NCI-H1436 treated with DMSO at 0.1 percent for 48 hours (cell line): ENCODE results near the gene PARK7.
"Not testable (repeated sequence)": the region's sequence is repeated elsewhere in the genome, so short reads cannot be mapped to it uniquely, and the experiment has no call there.

ENCODE experiments used
- DNase-seq: peaks from one replicate; lab custom pipeline; 2025; lab: John Stamatoyannopoulos, UW

PARK7 gene

DNA sequence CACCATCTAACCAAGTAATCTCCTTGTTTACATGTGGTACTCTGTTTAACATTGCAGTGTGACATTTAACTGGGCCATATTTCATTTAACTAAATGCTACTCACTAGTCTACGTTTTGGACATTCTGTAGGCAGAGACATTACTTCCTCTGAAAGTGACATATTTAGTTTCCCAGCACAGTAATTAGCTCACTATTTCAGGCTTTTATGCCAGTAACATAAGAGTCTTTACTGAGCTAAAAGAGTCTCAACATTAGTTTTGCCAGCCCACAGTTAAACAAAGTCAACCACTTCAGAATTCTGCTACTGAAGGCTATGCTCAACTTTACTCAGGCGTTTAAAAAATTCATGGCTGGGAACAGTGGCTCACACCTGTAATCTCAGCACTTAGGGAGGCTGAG, 18.3 kb upstream of the PARK7 start:
- no peak for DNase-seq

DNA sequence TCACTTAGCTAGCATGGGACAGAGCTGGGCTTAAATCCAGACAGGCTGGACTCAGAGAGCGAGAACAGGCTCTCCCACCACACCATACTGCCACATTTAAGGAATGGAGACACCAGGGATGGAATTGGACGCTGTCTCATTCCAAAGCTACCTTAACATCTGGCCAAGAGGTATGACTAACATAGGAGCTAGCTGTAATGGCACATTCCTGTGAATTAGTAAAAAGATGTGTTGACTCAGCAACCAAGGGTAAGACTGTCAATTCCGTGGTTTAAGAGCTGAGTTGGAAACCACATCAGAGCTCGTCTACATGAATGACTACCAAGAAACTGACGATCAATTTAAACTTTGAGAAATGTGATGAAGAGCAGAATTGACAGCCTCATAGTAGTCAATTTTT, 12.6 kb upstream of the PARK7 start:
- no peak for DNase-seq

DNA sequence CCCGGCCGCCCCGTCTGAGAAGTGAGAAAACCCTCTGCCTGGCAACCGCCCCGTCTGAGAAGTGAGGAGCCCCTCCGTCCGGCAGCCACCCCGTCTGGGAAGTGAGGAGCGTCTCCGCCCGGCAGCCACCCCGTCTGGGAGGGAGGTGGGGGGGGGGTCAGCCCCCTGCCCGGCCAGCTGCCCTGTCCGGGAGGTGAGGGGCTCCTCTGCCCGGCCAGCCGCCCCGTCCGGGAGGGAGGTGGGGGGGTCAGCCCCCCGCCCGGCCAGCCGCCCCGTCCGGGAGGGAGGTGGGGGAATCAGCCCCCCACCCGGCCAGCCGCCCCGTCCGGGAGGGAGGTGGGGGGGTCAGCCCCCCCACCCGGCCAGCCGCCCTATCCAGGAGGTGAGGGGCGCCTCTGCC, 8.7 kb upstream of the PARK7 start:
- not testable (repeated sequence) for DNase-seq

DNA sequence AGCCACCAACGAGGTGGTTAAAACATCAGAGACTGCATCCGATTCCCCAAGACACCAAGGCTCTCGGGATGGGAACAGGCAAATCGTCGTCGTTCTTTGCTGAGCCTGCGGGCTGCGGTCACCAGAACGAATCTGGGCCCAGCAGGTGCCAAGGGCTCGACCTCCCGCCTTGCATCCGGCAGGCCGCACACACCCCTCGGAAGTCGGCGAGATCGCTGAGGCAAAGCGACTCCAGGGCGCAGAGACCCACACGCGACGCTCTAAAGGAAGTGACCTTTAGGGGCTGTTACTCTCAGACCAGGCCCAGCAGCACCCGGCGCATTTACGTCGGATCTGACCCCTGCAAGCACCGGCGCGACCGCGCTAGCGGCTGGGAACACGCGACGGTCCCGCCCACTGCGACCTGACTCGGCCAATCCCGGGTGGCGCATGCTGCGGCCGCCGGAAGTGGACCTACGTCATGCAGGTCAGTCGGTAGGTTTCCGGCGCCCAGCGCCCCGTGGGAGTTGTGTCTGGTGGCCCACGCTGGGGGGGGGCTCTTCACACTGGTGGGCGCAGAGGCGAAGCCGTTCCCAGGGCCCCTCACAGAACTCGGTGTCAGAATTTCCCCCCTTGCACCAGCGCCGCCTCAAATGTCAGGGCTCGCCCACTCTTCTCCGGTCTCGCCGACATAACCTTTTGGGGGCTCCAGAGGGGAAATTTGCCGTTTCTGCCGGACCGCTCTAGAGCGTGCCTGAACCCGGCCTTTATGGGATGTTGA, 7.5 kb upstream of the PARK7 start:
- DNase-seq = peak; percentile 22

DNA sequence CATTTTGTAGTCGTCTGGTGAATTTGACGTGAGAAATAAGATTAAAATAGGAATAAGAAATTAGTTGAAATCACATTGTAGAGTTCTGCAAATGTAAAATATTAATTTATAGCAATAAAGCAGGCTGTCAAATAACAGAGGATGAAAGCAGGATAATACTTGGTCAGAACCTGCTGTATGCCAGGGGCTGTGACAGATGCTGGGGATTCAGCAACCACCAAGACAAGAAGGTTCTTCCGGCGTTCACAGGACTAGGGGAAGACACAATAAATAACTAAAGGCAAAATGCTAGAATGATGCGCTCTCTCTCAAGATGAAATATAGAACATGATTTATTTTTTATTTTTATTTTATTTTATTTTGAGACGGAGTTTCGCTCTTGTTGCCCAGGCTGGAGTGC, 6.8 kb upstream of the PARK7 start:
- no peak for DNase-seq

GRCh38 chr1:7956218-7957032, 5.1 kb upstream of the PARK7 start:
- DNase-seq = no peak

DNA sequence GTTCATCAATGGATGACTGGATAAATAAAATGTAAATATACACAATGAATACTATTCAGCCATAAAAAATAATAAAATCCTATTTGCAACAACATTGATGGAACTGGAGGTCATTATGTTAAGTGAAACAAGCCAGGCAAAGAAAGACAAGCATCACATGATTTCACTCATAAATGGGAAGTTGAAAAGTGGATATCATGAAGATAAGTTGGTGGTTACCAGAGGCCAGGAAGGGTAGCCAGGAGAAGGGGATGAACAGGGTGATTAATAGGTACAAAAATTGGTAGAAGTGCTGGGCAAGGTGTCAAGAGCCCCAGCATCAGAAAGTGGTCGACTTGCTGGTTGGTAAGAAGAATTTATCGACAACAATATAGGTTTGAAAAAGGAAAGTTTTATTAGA, 1.3 kb upstream of the PARK7 start:
- DNase-seq = no peak

- DNase-seq = no peak
These were observed 670 bp upstream of the PARK7 start for GRCh38 chr1:7960867-7961215.

GRCh38 chr1:7962014-7962335, 464 bp downstream of the PARK7 start:
- no peak for DNase-seq

- no peak for DNase-seq
These were observed 1.3 kb downstream of the PARK7 start for GRCh38 chr1:7962636-7963377.

DNA sequence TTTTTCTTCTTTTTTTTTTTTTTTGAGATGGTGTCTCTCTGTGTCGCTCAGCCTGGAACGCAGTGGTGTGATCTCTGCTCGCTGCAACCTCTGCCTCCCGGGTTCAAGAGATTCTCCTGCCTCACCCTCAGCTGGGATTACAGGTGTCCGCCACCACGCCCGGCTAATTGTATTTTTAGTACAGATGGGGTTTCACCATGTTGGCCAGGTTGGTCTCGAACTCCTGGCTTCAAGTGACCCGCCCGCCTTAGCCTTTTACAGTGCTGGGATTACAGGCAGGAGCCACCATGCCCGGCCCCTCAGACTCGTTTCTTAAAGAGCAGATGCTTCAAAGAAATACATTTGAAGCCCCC, 1.8 kb downstream of the PARK7 start:
- DNase-seq = not testable (repeated sequence)

DNA sequence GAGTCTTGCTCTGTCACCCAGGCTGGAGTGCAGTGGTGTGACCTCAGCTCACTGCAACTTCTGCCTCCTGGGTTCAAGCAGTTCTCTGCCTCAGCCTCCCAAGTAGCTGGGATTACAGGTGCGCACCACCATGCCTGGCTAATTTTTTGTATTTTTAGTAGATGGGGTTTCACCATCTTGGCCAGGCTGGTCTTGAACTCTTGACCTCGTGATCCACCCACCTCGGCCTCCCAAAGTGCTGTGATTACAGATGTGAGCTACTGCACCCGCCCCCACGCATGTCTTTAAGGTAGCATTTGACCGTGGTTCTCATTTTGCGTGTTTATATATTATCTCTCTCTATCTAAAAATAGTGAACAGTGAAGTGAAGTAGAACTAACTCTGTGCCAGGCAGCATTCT, 2.3 kb downstream of the PARK7 start:
- not testable (repeated sequence) for DNase-seq

DNA sequence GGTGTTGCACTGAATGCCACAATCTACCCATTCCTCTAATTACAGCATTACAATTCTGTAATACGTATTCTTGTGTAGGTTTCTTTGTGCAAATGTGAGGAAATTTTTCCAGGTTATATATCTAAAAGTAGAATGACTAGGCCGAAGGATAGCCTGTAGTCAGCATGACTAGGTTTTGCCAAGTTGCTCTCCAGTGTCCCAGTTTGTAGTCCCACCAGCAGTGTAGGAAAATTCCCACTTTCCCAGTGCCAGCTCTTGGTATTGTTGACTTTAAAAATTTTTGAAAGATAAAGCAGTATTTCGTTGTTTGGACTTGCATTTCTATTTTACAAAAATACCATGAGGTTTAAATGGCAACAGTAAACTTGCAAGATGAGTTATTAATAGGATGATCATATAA, 3.0 kb downstream of the PARK7 start:
- no peak for DNase-seq

- DNase-seq = no peak
These were observed 5.7 kb downstream of the PARK7 start for GRCh38 chr1:7967196-7967595.

GRCh38 chr1:7967651-7968050, 6.1 kb downstream of the PARK7 start:
- DNase-seq = no peak

GRCh38 chr1:7970246-7970645, 8.7 kb downstream of the PARK7 start:
- no peak for DNase-seq

DNA sequence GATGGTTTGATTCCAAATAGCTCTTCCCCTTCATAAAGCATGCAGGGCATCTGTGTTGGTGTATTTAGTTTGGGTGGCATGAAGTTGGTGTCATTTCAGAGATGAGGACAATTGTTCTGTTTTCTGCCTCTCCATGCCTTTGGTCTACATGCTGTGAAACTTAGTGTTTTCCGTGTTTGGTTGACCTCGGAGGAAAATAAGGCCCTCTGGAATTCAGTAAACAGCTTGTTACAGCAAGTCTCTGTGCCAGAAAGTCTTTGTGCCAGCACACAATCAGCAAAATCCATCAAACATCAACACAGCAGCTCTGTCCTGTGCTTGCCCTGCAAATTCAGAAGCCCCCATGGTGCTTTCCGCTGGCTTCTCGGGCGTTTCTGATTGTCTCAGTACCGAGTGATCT, 9.5 kb downstream of the PARK7 start:
- DNase-seq = no peak

DNA sequence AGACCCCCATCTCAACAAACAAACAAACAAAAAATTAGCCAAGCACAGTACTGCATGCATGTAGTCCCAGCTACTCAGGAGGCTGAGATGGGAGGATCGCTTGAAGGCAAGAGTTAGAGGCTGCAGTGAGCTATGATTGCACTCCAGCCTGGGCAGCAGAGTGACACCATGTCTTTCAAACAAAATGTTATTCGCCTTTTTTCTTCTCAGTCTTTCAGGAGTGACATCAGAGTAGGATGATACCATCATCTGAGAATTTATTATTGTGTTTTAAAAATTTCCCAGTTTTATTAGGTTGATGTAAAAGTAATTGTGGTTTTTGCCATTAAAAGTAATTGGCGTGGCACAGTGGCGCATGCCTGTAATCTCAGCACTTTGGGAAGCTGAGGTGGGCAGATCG, 10.8 kb downstream of the PARK7 start:
- no peak for DNase-seq

DNA sequence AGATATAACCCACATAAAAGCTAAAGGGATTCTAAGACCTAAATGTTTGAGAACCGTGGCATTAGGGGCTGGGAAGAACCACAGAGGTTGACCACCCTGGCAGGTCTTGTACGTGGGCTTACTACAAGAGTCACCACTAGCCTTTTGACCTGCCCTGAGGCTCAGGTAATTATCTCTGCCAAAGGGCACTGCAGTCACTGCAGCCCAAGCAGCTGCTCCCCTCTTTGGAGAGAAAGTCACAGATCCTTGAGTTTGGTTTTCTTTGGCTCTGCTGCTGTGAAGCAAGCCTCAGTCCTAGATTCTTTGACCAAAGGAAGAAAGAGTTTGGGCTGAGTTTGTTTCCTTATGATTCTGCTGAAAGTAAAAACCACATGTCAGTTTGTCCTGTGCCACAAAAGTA, 11.6 kb downstream of the PARK7 start:
- DNase-seq = no peak

DNA sequence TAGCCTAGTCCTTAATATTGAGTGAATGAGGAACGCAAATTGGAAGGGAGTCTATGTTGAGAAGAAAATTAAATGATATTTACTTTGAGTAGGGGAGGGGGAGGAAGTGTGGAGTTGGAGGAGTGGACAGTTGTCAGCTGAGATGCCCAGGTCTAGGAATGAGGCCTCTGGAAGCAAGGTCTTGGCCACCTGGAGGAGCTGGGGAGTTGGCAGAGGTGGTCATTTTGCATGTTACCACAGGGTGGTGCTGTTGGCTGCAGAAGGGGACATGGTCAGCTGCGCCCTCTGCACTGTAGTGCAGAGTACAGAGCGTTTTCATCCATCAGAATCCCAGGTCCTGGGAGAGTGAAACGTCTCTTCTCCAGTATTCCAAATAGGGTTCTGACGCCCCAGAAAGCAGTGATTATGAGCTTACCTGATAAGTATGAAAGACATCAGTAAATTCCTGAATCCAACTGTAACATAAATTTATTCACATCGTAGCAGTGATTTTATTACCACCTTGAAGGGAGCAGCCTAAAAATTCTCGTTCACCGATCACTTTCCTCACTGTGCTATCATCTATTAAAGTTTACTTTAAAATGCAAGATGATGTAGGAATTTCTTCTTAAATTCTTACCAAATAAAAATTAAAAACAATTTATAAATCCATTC, 13.8 kb downstream of the PARK7 start:
- DNase-seq = no peak

GRCh38 chr1:7980984-7981383, 19.5 kb downstream of the PARK7 start:
- no peak for DNase-seq

DNA sequence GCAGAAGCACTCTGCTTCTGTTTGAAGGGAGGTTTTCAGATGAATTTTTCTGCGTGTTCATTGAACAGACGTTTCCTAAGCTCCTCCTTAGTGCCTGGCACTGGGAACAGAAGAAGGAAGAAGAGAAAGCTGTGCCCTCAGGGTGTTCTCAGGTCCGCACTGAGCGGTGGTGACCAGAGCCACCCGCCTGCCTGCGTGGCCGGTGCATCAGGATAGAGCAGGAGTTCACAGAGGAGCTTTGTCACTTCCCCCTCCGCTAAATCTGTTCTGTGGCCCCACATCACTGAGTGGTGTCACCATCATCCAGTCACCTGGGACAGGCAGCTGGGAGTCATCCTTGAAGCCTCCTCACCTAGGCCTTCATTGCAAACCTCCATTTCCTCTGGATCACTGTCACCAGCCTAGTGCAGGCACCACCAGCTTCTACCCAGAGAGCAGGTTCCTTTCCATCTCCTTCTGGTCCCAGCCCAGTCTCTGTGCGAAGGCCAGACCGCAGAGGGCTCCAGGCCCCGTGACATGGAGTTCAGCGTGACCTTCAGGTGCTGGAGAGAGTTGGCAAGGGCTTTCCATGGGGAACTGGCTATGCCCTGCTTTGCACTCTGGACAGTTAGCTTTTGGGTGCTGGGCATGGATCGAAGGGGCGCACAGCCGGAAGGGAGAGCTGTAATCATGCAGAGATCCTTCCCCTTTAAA, 21.7 kb downstream of the PARK7 start:
- DNase-seq = no peak
